Tibial nerve (tissue), 4 donors: ENCODE results near the gene LILRA5. TPM values are rescaled to one million over a fixed set of nuclear protein-coding genes. Genes with fewer than 3 reads are reported as not detected.
A peak's percentile ranks its signal among the peaks of the same experiment; 100 is the strongest.

Source experiments
- DNase-seq, 2 donors: peaks; one replicate each; pipeline ENCODE4 v3.0.0-alpha.2; 2019; ENCODE audit warnings: low spot score in 2 of 2
- H3K27ac ChIP-seq, 4 donors: fragments of 200-600 bp; sonication (generic) in 3 of 4; one replicate each; pipeline ENCODE4 v1.5.1; 2017 to 2019; ENCODE audit warnings: mild to moderate bottlenecking in 1 of 4
- H3K27me3 ChIP-seq, 2 donors: fragments of 200-600 bp; sonication (generic) in 1 of 2; one replicate each; pipeline versions ENCODE4 v1.5.1 to v1.6.0; 2017 to 2019
- H3K36me3 ChIP-seq, 3 donors: fragments of 200-600 bp; sonication (generic); one replicate each; pipeline ENCODE4 v1.5.1; 2018 to 2019
- H3K4me1 ChIP-seq, 4 donors: fragments of 200-600 bp; sonication (generic) in 3 of 4; one replicate each; pipeline ENCODE4 v1.5.1; 2017 to 2019
- H3K4me3 ChIP-seq, 4 donors: fragments of 200-600 bp; sonication (generic) in 3 of 4; one replicate each; pipeline ENCODE4 v1.5.1; 2017 to 2019; ENCODE audit warnings: mild to moderate bottlenecking in 1 of 4, moderate library complexity in 1 of 4
- H3K9me3 ChIP-seq, 4 donors: fragments of 200-600 bp; sonication (generic) in 3 of 4; one replicate each; pipeline ENCODE4 v1.5.1; 2017 to 2019
- EP300 ChIP-seq, 2 donors: sonication (generic); formaldehyde crosslinking; IDR thresholded peaks; one replicate each; pipeline ENCODE4 v1.6.1; 2017; ENCODE audit warnings: antibody characterized with exemption in 2 of 2, mild to moderate bottlenecking in 1 of 2
- POLR2A ChIP-seq, 2 donors: fragments of 450-650 bp; IDR thresholded peaks; one replicate each; pipeline ENCODE4 v1.6.1; 2017; ENCODE audit warnings: antibody characterized with exemption in 2 of 2, mild to moderate bottlenecking in 2 of 2, moderate library complexity in 2 of 2
- WGBS, 2 donors: methylation state at CpG; one replicate each; pipeline ENCODE4 v1.1.5; 2018; 5-methylcytosine and 5-hydroxymethylcytosine counted together
- total RNA-seq, 4 donors: library from RNA; depleted of rRNA; stranded (reverse); fragments of >200 nt; gene quantifications; one replicate each; pipeline ENCODE4 v1.1.0, GENCODE V29; 2016
- TF ChIP-seq, protein P1 (sequence below), 5 experiments: fragments of 200-600 bp in 3 of 5; fragments of 450-650 bp in 2 of 5; sonication (generic) in 3 of 5; IDR thresholded peaks; one replicate each; pipeline ENCODE4 v1.5.1; 2016 to 2019; ENCODE audit warnings: antibody characterized with exemption in 5 of 5, mild to moderate bottlenecking in 3 of 5, moderate library complexity in 2 of 5

LILRA5 gene
- total RNA-seq, 4 donors from 2014 or later = 0.42 to 3.9 (median 1.4) TPM; not detected in 1

DNA sequence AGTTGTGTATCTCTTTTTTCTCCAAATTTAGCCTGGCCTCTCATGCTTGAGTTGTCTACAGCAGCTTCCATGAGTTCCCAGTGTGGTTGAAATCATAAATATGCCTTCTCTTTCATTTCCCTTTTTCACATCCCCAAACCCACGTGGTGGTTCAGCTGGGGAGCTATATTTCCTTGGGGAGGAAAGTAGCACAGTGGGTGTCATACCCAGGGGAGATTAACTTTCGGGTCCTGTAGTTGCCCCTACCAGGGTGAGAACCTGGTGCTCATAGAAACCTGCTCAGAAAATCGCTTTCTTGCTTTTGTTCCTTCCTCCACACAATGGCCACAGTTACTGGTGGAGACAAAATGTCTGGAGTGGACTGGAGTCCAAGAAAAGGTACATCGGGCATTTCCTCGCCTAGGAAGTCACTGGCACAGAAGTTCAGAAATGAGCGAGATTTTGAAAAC is 33.0 kb upstream of the LILRA5 start:
- Histone ChIP-seq H3K27me3 (no peaks in the 10 kb centered on the region), H3K4me3 (no peak overlapping the region), H3K4me1 (no peaks in the 10 kb centered on the region), H3K9me3 (no peaks in the 10 kb centered on the region), H3K36me3 (no peaks in the 10 kb centered on the region), H3K27ac (no peak overlapping the region)
- WGBS, 2 donors = 57 to 71% methylated on average over 6 of the region's 6 CpGs
- TF ChIP-seq EP300 (IDR thresholded peaks at IDR 0.05) (peak in 1 of 2 donors; percentile 61), POLR2A (IDR thresholded peaks at IDR 0.05) (no peak)
- TF ChIP-seq, protein P1, sequence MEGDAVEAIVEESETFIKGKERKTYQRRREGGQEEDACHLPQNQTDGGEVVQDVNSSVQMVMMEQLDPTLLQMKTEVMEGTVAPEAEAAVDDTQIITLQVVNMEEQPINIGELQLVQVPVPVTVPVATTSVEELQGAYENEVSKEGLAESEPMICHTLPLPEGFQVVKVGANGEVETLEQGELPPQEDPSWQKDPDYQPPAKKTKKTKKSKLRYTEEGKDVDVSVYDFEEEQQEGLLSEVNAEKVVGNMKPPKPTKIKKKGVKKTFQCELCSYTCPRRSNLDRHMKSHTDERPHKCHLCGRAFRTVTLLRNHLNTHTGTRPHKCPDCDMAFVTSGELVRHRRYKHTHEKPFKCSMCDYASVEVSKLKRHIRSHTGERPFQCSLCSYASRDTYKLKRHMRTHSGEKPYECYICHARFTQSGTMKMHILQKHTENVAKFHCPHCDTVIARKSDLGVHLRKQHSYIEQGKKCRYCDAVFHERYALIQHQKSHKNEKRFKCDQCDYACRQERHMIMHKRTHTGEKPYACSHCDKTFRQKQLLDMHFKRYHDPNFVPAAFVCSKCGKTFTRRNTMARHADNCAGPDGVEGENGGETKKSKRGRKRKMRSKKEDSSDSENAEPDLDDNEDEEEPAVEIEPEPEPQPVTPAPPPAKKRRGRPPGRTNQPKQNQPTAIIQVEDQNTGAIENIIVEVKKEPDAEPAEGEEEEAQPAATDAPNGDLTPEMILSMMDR (IDR thresholded peaks at IDR 0.05) = no peak
- peak in 1 of 2 donors; percentile 40 for DNase-seq

DNA sequence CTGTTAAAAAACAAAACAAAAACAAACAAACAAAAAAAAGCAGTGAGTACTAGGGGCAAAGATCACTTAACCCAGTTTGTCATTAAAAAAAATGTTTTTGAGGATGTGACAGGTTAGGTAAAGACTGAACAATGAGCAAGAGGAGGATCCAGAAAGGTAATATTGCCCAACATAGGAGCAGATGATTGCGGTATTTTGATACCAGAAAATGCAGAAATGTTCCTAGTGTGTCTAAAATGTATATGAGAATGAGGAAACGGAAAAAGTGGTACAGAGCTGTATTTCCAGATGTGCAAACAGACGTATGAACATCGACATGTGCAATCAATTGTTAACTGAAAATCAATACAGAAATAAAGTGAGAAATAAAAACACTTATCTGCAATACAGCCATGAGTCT is 30.9 kb upstream of the LILRA5 start:
- Histone ChIP-seq H3K27me3 (no peaks in the 10 kb centered on the region), H3K4me1 (no peaks in the 10 kb centered on the region), H3K27ac (no peak overlapping the region), H3K36me3 (no peaks in the 10 kb centered on the region), H3K4me3 (no peak overlapping the region), H3K9me3 (no peaks in the 10 kb centered on the region)
- no peak for DNase-seq
- no peak for TF ChIP-seq POLR2A (IDR thresholded peaks at IDR 0.05)
- no peak for TF ChIP-seq EP300 (IDR thresholded peaks at IDR 0.05)
- TF ChIP-seq, protein P1 (IDR thresholded peaks at IDR 0.05) = no peak
- 70 to 74% methylated on average over 4 of the region's 4 CpGs for WGBS, 2 donors

DNA sequence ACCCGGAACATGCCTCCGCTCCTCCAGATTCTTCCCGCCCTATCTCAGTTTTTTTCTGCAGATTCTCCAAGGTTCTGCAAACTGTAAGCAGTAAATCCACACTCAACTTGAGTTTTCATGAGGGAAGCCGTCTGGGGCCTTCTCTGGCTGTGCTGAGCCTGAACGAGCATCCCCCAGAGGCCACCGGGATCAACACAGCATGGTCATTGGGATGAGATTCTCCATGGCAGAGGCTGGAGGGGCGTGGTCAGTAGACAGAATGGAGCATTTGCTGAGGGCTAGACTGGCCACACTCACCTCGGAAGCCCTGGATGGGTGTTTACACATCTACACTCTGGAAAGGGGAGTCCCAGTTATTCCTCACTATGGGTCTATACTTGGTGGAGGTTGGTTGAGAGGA is 28.3 kb upstream of the LILRA5 start:
- H3K4me1 ChIP-seq = no peaks in the 10 kb centered on the region
- H3K27ac ChIP-seq = no peak overlapping the region
- TF ChIP-seq EP300 (IDR thresholded peaks at IDR 0.05) = no peak
- TF ChIP-seq, protein P1 (IDR thresholded peaks at IDR 0.05) = no peak
- TF ChIP-seq POLR2A (IDR thresholded peaks at IDR 0.05) = no peak
- 68 to 80% methylated on average over 8 of the region's 8 CpGs for WGBS, 2 donors
- DNase-seq = no peak
- H3K36me3 ChIP-seq = no peaks in the 10 kb centered on the region
- no peak overlapping the region for H3K4me3 ChIP-seq
- no peaks in the 10 kb centered on the region for H3K27me3 ChIP-seq
- H3K9me3 ChIP-seq = no peaks in the 10 kb centered on the region

DNA sequence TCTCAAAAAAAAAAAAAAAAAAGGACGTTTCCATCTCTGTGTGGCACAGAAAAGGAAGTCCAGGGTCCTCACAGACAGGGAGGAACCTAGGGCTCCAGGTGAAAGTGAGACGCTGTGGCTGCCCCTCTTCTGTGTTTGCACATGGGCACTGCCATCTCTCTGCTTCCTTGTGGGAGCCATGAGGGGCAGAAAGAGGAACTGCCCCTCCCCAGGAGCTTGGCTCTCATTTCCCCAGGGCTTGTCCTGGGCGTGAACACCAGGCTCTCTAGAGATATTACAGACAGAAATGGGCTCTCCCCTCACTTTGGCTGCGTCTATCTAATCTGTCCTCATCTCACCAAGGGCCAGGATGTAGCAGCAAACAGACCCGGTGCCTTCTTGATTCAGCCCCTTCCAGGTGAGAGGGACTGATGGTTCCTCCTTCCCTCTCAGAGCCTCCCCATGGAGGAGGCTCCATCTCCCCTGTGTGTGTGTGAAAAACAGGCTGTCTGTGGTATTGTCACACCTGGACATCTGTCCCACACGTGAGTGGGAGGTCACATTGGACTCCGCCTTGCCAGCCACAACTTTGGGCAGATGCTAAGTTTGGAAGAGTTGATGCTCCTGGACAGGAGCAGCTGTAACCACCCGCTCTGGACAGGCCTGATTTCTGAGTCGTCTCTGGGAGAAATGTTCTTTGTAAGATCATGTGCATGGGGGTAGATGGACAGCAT is 26.8 kb upstream of the LILRA5 start:
- Histone ChIP-seq H3K36me3 (no peaks in the 10 kb centered on the region), H3K27ac (no peak overlapping the region), H3K4me1 (no peaks in the 10 kb centered on the region), H3K27me3 (no peaks in the 10 kb centered on the region), H3K4me3 (no peak overlapping the region), H3K9me3 (no peaks in the 10 kb centered on the region)
- TF ChIP-seq, protein P1 (IDR thresholded peaks at IDR 0.05) = no peak
- no peak for TF ChIP-seq POLR2A (IDR thresholded peaks at IDR 0.05)
- no peak for TF ChIP-seq EP300 (IDR thresholded peaks at IDR 0.05)
- no peak for DNase-seq
- 58 to 59% methylated on average over 9 of the region's 9 CpGs for WGBS, 2 donors

DNA sequence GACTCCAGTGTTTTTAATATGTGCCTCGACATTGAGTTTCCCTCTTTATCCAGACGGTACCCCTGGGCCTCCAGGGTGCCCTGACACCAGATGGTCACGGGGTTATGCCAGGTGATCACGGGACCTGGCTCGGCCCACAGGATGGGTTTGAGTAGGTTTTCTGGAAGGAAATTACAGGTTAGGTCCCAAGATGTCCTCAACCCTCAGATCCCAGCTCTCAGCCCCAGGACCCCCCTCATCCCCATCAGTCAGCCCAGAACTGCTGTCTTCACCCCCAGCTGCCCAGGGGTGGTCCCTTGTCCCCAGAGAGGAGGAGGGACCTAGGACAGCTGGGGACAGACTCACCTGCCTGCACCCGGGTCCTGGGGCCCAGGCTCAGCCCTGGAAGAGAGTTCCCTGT is 25.6 kb upstream of the LILRA5 start:
- 88 to 89% methylated on average over 5 to 6 of the region's 6 CpGs for WGBS, 2 donors
- Histone ChIP-seq H3K27me3 (no peaks in the 10 kb centered on the region), H3K4me3 (no peak overlapping the region), H3K9me3 (no peaks in the 10 kb centered on the region), H3K27ac (no peak overlapping the region), H3K4me1 (no peaks in the 10 kb centered on the region), H3K36me3 (no peaks in the 10 kb centered on the region)
- DNase-seq = no peak
- TF ChIP-seq EP300 (IDR thresholded peaks at IDR 0.05) = no peak
- no peak for TF ChIP-seq POLR2A (IDR thresholded peaks at IDR 0.05)
- TF ChIP-seq, protein P1 (IDR thresholded peaks at IDR 0.05) = no peak
